SK-N-SH treated with all-trans-retinoic acid at 6 μM for 48 hours (cell line): ENCODE measurements around the gene PRPF40B.

ENCODE experiments used
- ATAC-seq: fragments of 200-7000 bp; cut with Tn5 transposase; 3 replicates; pipeline ENCODE4 v1.9.1; 2020; ENCODE audit warnings: mild to moderate bottlenecking, moderate library complexity
- BACH2 ChIP-seq: fragments of 250-450 bp; sonication (Bioruptor Pico); IDR thresholded peaks from 2 replicates; pipeline ENCODE4 v1.9.0; 2021; ENCODE audit warnings: mild to moderate bottlenecking, borderline replicate concordance
- CSDC2 ChIP-seq: fragments of 250-450 bp; sonication (Bioruptor Pico); IDR thresholded peaks from 2 replicates; pipeline ENCODE4 v1.5.0; 2020; ENCODE audit warnings: mild to moderate bottlenecking, moderate library complexity
- ESRRG ChIP-seq: fragments of 250-450 bp; sonication (Bioruptor Pico); IDR thresholded peaks from 2 replicates; pipeline ENCODE4 v1.6.1; 2021; ENCODE audit warnings: mild to moderate bottlenecking
- GLIS3 ChIP-seq: fragments of 250-450 bp; sonication (Bioruptor Pico); IDR thresholded peaks from 2 replicates; pipeline ENCODE4 v1.5.0; 2020; ENCODE audit warnings: mild to moderate bottlenecking, moderate library complexity
- ISL1 ChIP-seq: fragments of 250-450 bp; sonication (Bioruptor Pico); IDR thresholded peaks from 2 replicates; pipeline ENCODE4 v2.1.2; 2022; ENCODE audit warnings: mild to moderate bottlenecking, moderate library complexity
- OSR1 ChIP-seq: fragments of 250-450 bp; sonication (Bioruptor Pico); IDR thresholded peaks from 2 replicates; pipeline ENCODE4 v1.8.0; 2022; ENCODE audit warnings: moderate library complexity, mild to moderate bottlenecking, inconsistent platforms
- POU6F1 ChIP-seq: fragments of 250-450 bp; sonication (Bioruptor Pico); IDR thresholded peaks from 2 replicates; pipeline ENCODE4 v1.8.0; 2021; ENCODE audit warnings: low read depth, mild to moderate bottlenecking, moderate library complexity, borderline replicate concordance
- PPARA ChIP-seq: fragments of 250-450 bp; sonication (Bioruptor Pico); IDR thresholded peaks from 2 replicates; pipeline ENCODE4 v1.5.0; 2020; ENCODE audit warnings: mild to moderate bottlenecking, borderline replicate concordance
- RARB ChIP-seq: fragments of 250-450 bp; sonication (Bioruptor Pico); IDR thresholded peaks from 2 replicates; pipeline ENCODE4 v1.8.0; 2021; ENCODE audit warnings: mild to moderate bottlenecking, moderate library complexity
- TCF4 ChIP-seq: fragments of 250-450 bp; sonication (Bioruptor Pico); IDR thresholded peaks from 2 replicates; pipeline ENCODE4 v1.8.0; 2021; ENCODE audit warnings: mild to moderate bottlenecking, moderate library complexity, borderline replicate concordance
- TOX ChIP-seq: fragments of 250-450 bp; sonication (Bioruptor Pico); IDR thresholded peaks from 2 replicates; pipeline ENCODE4 v1.8.0; 2021; ENCODE audit warnings: mild to moderate bottlenecking, moderate library complexity, borderline replicate concordance
- TSHZ2 ChIP-seq: fragments of 250-450 bp; sonication (Bioruptor Pico); IDR thresholded peaks from 2 replicates; pipeline ENCODE4 v1.5.0; 2020; ENCODE audit warnings: mild to moderate bottlenecking, moderate library complexity
- ZC3H10 ChIP-seq: fragments of 250-450 bp; sonication (Bioruptor Pico); IDR thresholded peaks from 2 replicates; pipeline ENCODE4 v1.5.1; 2021; ENCODE audit warnings: mild to moderate bottlenecking, moderate library complexity
- ZFP30 ChIP-seq: fragments of 450-650 bp; formaldehyde crosslinking; IDR thresholded peaks from 2 replicates; pipeline ENCODE4 v1.5.0; 2022; ENCODE audit warnings: mild to moderate bottlenecking, moderate library complexity
- ZNF565 ChIP-seq: fragments of 450-650 bp; formaldehyde crosslinking; conservative IDR thresholded peaks from 2 replicates; pipeline ENCODE4 v1.5.0; 2020; ENCODE audit warnings: low read depth, mild to moderate bottlenecking, moderate library complexity
- ZNF8 ChIP-seq: fragments of 450-650 bp; formaldehyde crosslinking; IDR thresholded peaks from 2 replicates; pipeline ENCODE4 v1.5.0; 2020; ENCODE audit warnings: mild to moderate bottlenecking, moderate library complexity
- TF ChIP-seq, protein P1 (sequence below): fragments of 250-450 bp; sonication (Bioruptor Pico); IDR thresholded peaks from 2 replicates; pipeline ENCODE4 v1.5.1; 2021; ENCODE audit warnings: mild to moderate bottlenecking, moderate library complexity
- TF ChIP-seq, protein P2 (sequence below): fragments of 250-450 bp; sonication (Bioruptor Pico); IDR thresholded peaks from 2 replicates; pipeline ENCODE4 v1.8.0; 2020; ENCODE audit warnings: mild to moderate bottlenecking, moderate library complexity, borderline replicate concordance
- TF ChIP-seq, protein P3 (sequence below): fragments of 250-450 bp; sonication (Bioruptor Pico); IDR thresholded peaks from 2 replicates; pipeline ENCODE4 v1.5.1; 2020; ENCODE audit warnings: low read depth, mild to moderate bottlenecking, moderate library complexity

PRPF40B gene

DNA sequence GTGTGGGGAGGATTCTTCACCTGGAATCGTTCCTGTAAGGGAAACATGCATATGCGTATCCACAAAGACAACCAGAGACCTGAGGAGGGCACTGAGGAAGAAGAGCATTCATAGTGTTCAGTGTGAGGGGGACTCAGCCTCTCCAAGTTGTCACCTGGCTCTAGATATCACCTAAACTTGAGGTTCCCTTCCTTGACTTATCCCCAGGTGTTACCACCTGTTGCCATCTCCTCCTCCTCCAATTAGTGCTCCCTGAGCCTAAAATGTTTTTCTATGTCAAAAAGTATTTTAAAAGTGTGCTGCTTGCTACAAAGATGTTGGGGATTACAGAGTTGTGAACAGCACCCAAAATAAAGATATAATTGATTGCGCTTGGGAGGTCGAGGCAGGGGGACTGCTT lies 42.8 kb downstream of the PRPF40B start (continued):
- TF ChIP-seq, protein P1, sequence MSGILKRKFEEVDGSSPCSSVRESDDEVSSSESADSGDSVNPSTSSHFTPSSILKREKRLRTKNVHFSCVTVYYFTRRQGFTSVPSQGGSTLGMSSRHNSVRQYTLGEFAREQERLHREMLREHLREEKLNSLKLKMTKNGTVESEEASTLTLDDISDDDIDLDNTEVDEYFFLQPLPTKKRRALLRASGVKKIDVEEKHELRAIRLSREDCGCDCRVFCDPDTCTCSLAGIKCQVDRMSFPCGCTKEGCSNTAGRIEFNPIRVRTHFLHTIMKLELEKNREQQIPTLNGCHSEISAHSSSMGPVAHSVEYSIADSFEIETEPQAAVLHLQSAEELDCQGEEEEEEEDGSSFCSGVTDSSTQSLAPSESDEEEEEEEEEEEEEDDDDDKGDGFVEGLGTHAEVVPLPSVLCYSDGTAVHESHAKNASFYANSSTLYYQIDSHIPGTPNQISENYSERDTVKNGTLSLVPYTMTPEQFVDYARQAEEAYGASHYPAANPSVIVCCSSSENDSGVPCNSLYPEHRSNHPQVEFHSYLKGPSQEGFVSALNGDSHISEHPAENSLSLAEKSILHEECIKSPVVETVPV (CRISPR knock-in tag) = no peak
- TF ChIP-seq RARB (CRISPR knock-in tag) (no peak), ISL1 (CRISPR knock-in tag) (no peak)

DNA sequence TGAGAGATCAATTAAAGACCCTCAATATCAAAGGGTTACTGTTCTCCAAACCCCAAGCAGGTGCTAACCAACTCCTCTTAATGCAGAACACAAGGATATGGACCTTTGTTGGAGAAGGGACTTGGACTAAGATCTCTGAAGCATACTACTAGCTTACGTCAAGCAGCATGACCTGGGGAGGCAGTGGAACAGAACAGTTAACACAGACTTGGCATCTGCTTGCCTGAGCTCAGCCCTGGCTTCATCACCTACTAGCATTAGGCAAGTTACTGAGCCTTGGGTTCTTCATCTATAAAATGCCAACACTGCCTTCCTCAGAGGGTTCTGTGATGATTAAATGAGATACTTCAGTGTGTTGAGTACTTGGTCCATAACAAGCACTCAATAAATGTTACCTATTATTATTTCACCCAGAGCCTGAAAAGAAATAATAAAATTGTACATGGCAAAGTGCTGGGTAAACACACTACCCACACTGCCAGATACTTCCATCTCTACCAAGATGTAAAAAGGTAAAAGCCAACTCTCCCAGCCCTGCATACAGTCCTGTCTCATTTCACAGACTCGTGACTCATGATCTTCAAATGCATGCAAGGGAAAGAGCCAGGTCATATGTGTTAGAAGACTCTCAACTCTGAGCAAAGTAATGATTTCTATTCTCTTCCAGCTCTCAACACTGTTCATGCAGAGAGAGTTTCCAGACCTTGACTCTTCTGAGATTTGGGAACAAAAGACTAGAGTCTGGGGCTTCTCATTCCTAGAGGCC lies 44.1 kb downstream of the PRPF40B start:
- TF ChIP-seq, protein P2, sequence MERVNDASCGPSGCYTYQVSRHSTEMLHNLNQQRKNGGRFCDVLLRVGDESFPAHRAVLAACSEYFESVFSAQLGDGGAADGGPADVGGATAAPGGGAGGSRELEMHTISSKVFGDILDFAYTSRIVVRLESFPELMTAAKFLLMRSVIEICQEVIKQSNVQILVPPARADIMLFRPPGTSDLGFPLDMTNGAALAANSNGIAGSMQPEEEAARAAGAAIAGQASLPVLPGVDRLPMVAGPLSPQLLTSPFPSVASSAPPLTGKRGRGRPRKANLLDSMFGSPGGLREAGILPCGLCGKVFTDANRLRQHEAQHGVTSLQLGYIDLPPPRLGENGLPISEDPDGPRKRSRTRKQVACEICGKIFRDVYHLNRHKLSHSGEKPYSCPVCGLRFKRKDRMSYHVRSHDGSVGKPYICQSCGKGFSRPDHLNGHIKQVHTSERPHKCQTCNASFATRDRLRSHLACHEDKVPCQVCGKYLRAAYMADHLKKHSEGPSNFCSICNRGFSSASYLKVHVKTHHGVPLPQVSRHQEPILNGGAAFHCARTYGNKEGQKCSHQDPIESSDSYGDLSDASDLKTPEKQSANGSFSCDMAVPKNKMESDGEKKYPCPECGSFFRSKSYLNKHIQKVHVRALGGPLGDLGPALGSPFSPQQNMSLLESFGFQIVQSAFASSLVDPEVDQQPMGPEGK = no peak
- TF ChIP-seq ESRRG (CRISPR knock-in tag) (no peak), PPARA (CRISPR knock-in tag) (no peak), BACH2 (no peak), ZFP30 (CRISPR knock-in tag) (no peak), ZC3H10 (CRISPR knock-in tag) (no peak), RARB (CRISPR knock-in tag) (no peak), TOX (CRISPR knock-in tag) (no peak), ZNF565 (CRISPR knock-in tag) (no peak), ISL1 (CRISPR knock-in tag) (no peak), ZNF8 (CRISPR knock-in tag) (no peak), CSDC2 (CRISPR knock-in tag) (no peak), POU6F1 (CRISPR knock-in tag) (no peak)
- TF ChIP-seq, protein P3, sequence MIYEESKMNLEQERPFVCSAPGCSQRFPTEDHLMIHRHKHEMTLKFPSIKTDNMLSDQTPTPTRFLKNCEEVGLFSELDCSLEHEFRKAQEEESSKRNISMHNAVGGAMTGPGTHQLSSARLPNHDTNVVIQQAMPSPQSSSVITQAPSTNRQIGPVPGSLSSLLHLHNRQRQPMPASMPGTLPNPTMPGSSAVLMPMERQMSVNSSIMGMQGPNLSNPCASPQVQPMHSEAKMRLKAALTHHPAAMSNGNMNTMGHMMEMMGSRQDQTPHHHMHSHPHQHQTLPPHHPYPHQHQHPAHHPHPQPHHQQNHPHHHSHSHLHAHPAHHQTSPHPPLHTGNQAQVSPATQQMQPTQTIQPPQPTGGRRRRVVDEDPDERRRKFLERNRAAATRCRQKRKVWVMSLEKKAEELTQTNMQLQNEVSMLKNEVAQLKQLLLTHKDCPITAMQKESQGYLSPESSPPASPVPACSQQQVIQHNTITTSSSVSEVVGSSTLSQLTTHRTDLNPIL (CRISPR knock-in tag) = no peak
- peak; percentile 45 for ATAC-seq

GRCh38 chr12:49669796-49670195 lies 46.4 kb downstream of the PRPF40B start:
- ATAC-seq = no peak
- TF ChIP-seq TOX (CRISPR knock-in tag) (no peak), RARB (CRISPR knock-in tag) (no peak), GLIS3 (CRISPR knock-in tag) (no peak), TCF4 (CRISPR knock-in tag) (no peak), ZC3H10 (CRISPR knock-in tag) (no peak), BACH2 (no peak), OSR1 (CRISPR knock-in tag) (no peak), CSDC2 (CRISPR knock-in tag) (no peak), ZNF8 (CRISPR knock-in tag) (no peak), ESRRG (CRISPR knock-in tag) (no peak), ZFP30 (CRISPR knock-in tag) (no peak), POU6F1 (CRISPR knock-in tag) (no peak), ZNF565 (CRISPR knock-in tag) (no peak), TSHZ2 (CRISPR knock-in tag) (no peak)
- TF ChIP-seq, protein P3 (CRISPR knock-in tag) = no peak
- TF ChIP-seq, protein P1 (CRISPR knock-in tag) = no peak
- TF ChIP-seq, protein P2 = no peak
